HepG2 (cell line): ENCODE measurements around the gene AGK. TPM values are rescaled to one million over a fixed set of nuclear protein-coding genes. Genes with fewer than 3 reads are reported as not detected.

Experiments
- ATAC-seq: fragments of 200-7000 bp; cut with Tn5 transposase; 3 replicates; pipeline ENCODE4 v1.9.1; 2020; ENCODE audit warnings: mild to moderate bottlenecking, moderate library complexity
- BruUV-seq: library from RNA; stranded (reverse); fragments of 400-500 nt; replicated peaks from 2 replicates; lab custom pipeline; 2021; lab: Mats Ljungman, UMichigan
- CTCF ChIA-PET: fragments of 300-600 bp; formaldehyde crosslinking; extraction: SDS; loops from one replicate; lab custom pipeline; 2021; ENCODE audit warnings: low total read pairs, inconsistent platforms, low intra/inter-chr PET ratio; lab: Yijun Ruan, JAX
- POLR2A ChIA-PET: fragments of 350-600 bp; sonication (Branson Sonifier 250); formaldehyde crosslinking; loops from one replicate; lab custom pipeline; 2020; ENCODE audit warnings: antibody characterized with exemption, inconsistent platforms; lab: Yijun Ruan, JAX
- DNase-seq: peaks from one replicate; pipeline ENCODE4 v3.0.0-alpha.2; 2015; ENCODE audit warnings: low spot score
- FAIRE-seq: peaks from 3 replicates; lab custom pipeline; 2011; peaks lifted over from hg19 to GRCh38; lab: Jason Lieb, UNC
- H2AFZ ChIP-seq: one replicate; pipeline ENCODE4 v1.6.1; 2011; ENCODE audit warnings: low read length, inconsistent platforms
- H3K27ac ChIP-seq: fragments of 300-600 bp; 3 replicates; pipeline ENCODE4 v1.8.0; 2011; ENCODE audit warnings: mixed run types, mild to moderate bottlenecking, mixed read lengths, low read length, inconsistent platforms; ENCODE audit not compliant: insufficient read depth; ENCODE audit errors: extremely low read length
- H3K27me3 ChIP-seq, 2 experiments: fragments of 200-600 bp in 1 of 2; 2 replicates in 1 of 2; 3 replicates in 1 of 2; pipeline versions ENCODE4 v1.6.0 to v1.8.0; 2011; ENCODE audit warnings: low read length in 2 of 2, mild to moderate bottlenecking in 2 of 2, moderate library complexity in 2 of 2, inconsistent platforms in 1 of 2; ENCODE audit not compliant: insufficient read depth in 2 of 2, control insufficient read depth in 1 of 2
- H3K36me3 ChIP-seq, 2 experiments: fragments of 200-600 bp in 1 of 2; replicated peaks in 1 of 2; 2 replicates in 1 of 2; 3 replicates in 1 of 2; pipeline versions ENCODE4 v1.5.1 to v1.8.0; 2011; ENCODE audit warnings: low read length in 2 of 2, inconsistent platforms in 1 of 2; ENCODE audit not compliant: insufficient read depth in 2 of 2, control insufficient read depth in 1 of 2
- H3K4me1 ChIP-seq: 2 replicates; pipeline ENCODE4 v1.5.1; 2012; ENCODE audit warnings: low read length, inconsistent platforms; ENCODE audit not compliant: insufficient read depth
- H3K4me2 ChIP-seq: 2 replicates; pipeline ENCODE4 v1.6.0; 2011; ENCODE audit warnings: low read depth, low read length, inconsistent platforms
- H3K4me3 ChIP-seq, 3 experiments: fragments of 200-600 bp in 1 of 3; sonication (generic), shearing (Covaris generic) in 1 of 3; replicated peaks in 1 of 3; 2 replicates each; pipeline ENCODE4 v1.5.1; 2011 to 2016; ENCODE audit warnings: low read length in 3 of 3, inconsistent platforms in 2 of 3, low read depth in 2 of 3, mild to moderate bottlenecking in 2 of 3, control low read depth in 1 of 3, mixed read lengths in 1 of 3; ENCODE audit not compliant: insufficient read depth in 1 of 3
- H3K79me2 ChIP-seq: one replicate; pipeline ENCODE4 v1.6.1; 2011; ENCODE audit warnings: low read length, inconsistent platforms; ENCODE audit not compliant: insufficient read depth
- H3K9ac ChIP-seq: 2 replicates; pipeline ENCODE4 v1.6.0; 2011; ENCODE audit warnings: mild to moderate bottlenecking, low read depth, low read length, inconsistent platforms; ENCODE audit not compliant: insufficient read depth
- H3K9me3 ChIP-seq: 2 replicates; pipeline ENCODE4 v1.5.1; 2012; ENCODE audit warnings: mild to moderate bottlenecking, low read length
- H4K20me1 ChIP-seq: 2 replicates; pipeline ENCODE4 v1.6.0; 2011; ENCODE audit warnings: inconsistent platforms, mild to moderate bottlenecking, low read length, moderate library complexity; ENCODE audit not compliant: insufficient read depth
- CBX2 ChIP-seq, 2 experiments: fragments of 200-600 bp in 1 of 2; sonication (generic); formaldehyde crosslinking in 1 of 2; IDR thresholded peaks; 2 replicates each; pipeline versions ENCODE4 v1.7.0 to v1.8.1; 2018 to 2022; ENCODE audit warnings: low read depth in 2 of 2, low read length in 1 of 2, mild to moderate bottlenecking in 1 of 2, missing genetic modification reagents in 1 of 2
- FOXA3 ChIP-seq: IDR thresholded peaks from 2 replicates; pipeline ENCODE4 v1.6.1; 2016; ENCODE audit warnings: missing genetic modification reagents, missing compliant biosample characterization
- FOXJ3 ChIP-seq: sonication (generic); formaldehyde crosslinking; IDR thresholded peaks from 2 replicates; pipeline ENCODE4 v1.4.0; 2020; ENCODE audit warnings: missing genetic modification reagents, mild to moderate bottlenecking, borderline replicate concordance
- FOXK2 ChIP-seq: fragments of 450-650 bp; IDR thresholded peaks from 2 replicates; pipeline ENCODE4 v1.6.1; 2016
- HDAC2 ChIP-seq: sonication (generic); formaldehyde crosslinking; IDR thresholded peaks from 2 replicates; pipeline ENCODE4 v1.4.0; 2020; ENCODE audit warnings: missing genetic modification reagents
- KAT2B ChIP-seq: fragments of 150-350 bp; IDR thresholded peaks from 2 replicates; pipeline ENCODE4 v1.6.1; 2014; ENCODE audit warnings: low read depth, low read length, borderline replicate concordance
- KAT8 ChIP-seq: IDR thresholded peaks from 2 replicates; pipeline ENCODE4 v1.6.1; 2016; ENCODE audit warnings: missing genetic modification reagents, missing compliant biosample characterization
- MAF1 ChIP-seq: sonication (generic); formaldehyde crosslinking; IDR thresholded peaks from 2 replicates; pipeline ENCODE4 v1.5.0; 2020; ENCODE audit warnings: missing genetic modification reagents, borderline replicate concordance
- MATR3 ChIP-seq: sonication (generic); formaldehyde crosslinking; IDR thresholded peaks from 2 replicates; pipeline ENCODE4 v1.4.0; 2020; ENCODE audit warnings: missing genetic modification reagents
- NFRKB ChIP-seq: fragments of 450-650 bp; IDR thresholded peaks from 2 replicates; pipeline ENCODE4 v1.6.1; 2017
- RFX1 ChIP-seq: fragments of 450-650 bp; IDR thresholded peaks from 2 replicates; pipeline ENCODE4 v1.6.1; 2017
- TEF ChIP-seq: sonication (generic); formaldehyde crosslinking; IDR thresholded peaks from 2 replicates; pipeline ENCODE4 v1.5.0; 2020; ENCODE audit warnings: missing genetic modification reagents
- WGBS: methylation state at CpG from one replicate; pipeline ENCODE4 v1.1.6; 2017; ENCODE audit warnings: low lambda C conversion rate; 5-methylcytosine and 5-hydroxymethylcytosine counted together
- in situ Hi-C: cut with HindIII; loops from 2 replicates; pipeline ENCODE4 v1.10.0; 2017; ENCODE audit warnings: low pct_unique_long_range_greater_than_20kb; ENCODE audit not compliant: extremely low pct_ligation_motif_present
- intact Hi-C: fragments of 100-400 bp; cut with micrococcal nuclease; formaldehyde crosslinking; loops from one replicate; pipeline ENCODE4 v1.10.0; 2022; ENCODE audit not compliant: unreplicated experiment
- polyA plus RNA-seq, 8 experiments: library from polyadenylated mRNA; depleted of rRNA in 3 of 8; stranded (reverse) in 7 of 8; unstranded in 1 of 8; fragments of >200 nt; fragmentation: Illumina TruSeq in 4 of 8; extraction: Trizol in 4 of 8; gene quantifications; 2 replicates each; pipeline versions ENCODE4 v1.2.1 to v1.2.3, GENCODE V29; 2011 to 2016; ENCODE audit warnings: low read depth in 4 of 8, missing spikeins in 1 of 8, mixed read lengths in 1 of 8; ENCODE audit not compliant: insufficient read depth in 1 of 8
- total RNA-seq, 5 experiments: library from RNA; depleted of rRNA; stranded (reverse); fragments of >200 nt; fragmentation: Illumina TruSeq; extraction: Trizol; gene quantifications; 2 replicates each; pipeline ENCODE4 v1.2.3, GENCODE V29; 2016; ENCODE audit warnings: low read depth in 1 of 5

AGK gene
- total and polyA plus RNA-seq, 2 of the 13 experiments (the other 11 are each of a cell fraction or from before 2014, with no cell fraction given), result 23.7 to 30.1 TPM

GRCh38 chr7:141567432-141567831 lies 16.2 kb downstream of the AGK start:
- TF ChIP-seq KAT2B (no peak), MAF1 (CRISPR knock-in tag) (no peak), HDAC2 (CRISPR knock-in tag) (no peak), NFRKB (no peak), FOXA3 (CRISPR knock-in tag) (no peak), MATR3 (CRISPR knock-in tag) (no peak), RFX1 (no peak), FOXJ3 (CRISPR knock-in tag) (no peak), CBX2 (IDR thresholded peaks at IDR 0.05; ENCODE audit: low read depth, low read length) (no peak), CBX2 (CRISPR knock-in tag; IDR thresholded peaks at IDR 0.05; ENCODE audit: low read depth) (no peak), KAT8 (no peak), FOXK2 (no peak), TEF (CRISPR knock-in tag) (no peak)
- H3K36me3 ChIP-seq, result peaks cover 3 to 21% of the 10 kb centered on the region in 2 experiments; a peak in 4 of 5 replicates
- no peak overlapping the region for H3K4me3 ChIP-seq
- DNase-seq (no peak), FAIRE-seq (no peak), ATAC-seq (no peak)
- H3K79me2 ChIP-seq, result no peaks in the 10 kb centered on the region
- H2AFZ ChIP-seq, result no peak overlapping the region
- intact Hi-C loops (no loop called here), in situ Hi-C loops (no loop called here)
- no peaks in the 10 kb centered on the region for H4K20me1 ChIP-seq
- no peak overlapping the region for H3K4me2 ChIP-seq
- no peaks in the 10 kb centered on the region for H3K9me3 ChIP-seq
- no peaks in the 10 kb centered on the region for H3K27me3 ChIP-seq
- POLR2A ChIA-PET, result no interaction called here
- WGBS, result 95% methylated on average over 1 of the region's 1 CpG
- H3K27ac ChIP-seq, result no peak overlapping the region
- BruUV-seq, result no TSS peak
- no peak overlapping the region for H3K9ac ChIP-seq
- H3K4me1 ChIP-seq, result no peaks in the 10 kb centered on the region
- CTCF ChIA-PET, result no interaction called here
